ENCODE results near the gene DCLK1. TPM values are rescaled to one million over a fixed set of nuclear protein-coding genes. Genes with fewer than 3 reads are reported as not detected.

The DCLK1 gene
- total RNA-seq, 1 donor from 2014 or later, result 8.5 TPM

GRCh38 chr13:35908226-35908625, 223.0 kb downstream of the DCLK1 start:
- DNase-seq (ENCODE audit: low read depth in 2 of 2), result no peak

- no peak for DNase-seq (ENCODE audit: low read depth in 2 of 2)
Measured at GRCh38 chr13:35906636-35907035, 224.5 kb downstream of the DCLK1 start.

- DNase-seq (ENCODE audit: low read depth in 2 of 2), result no peak
Measured at GRCh38 chr13:35903075-35903474, 228.1 kb downstream of the DCLK1 start.

GRCh38 chr13:35898041-35898440, 233.1 kb downstream of the DCLK1 start:
- DNase-seq (ENCODE audit: low read depth in 2 of 2), result no peak

GRCh38 chr13:35894636-35895035, 236.5 kb downstream of the DCLK1 start:
- no peak for DNase-seq (ENCODE audit: low read depth in 2 of 2)

- DNase-seq (ENCODE audit: low read depth in 2 of 2), result no peak
Measured at GRCh38 chr13:35892837-35893814, 238.1 kb downstream of the DCLK1 start.

GRCh38 chr13:35891507-35892441, 239.4 kb downstream of the DCLK1 start:
- no peak for DNase-seq (ENCODE audit: low read depth in 2 of 2)

- DNase-seq (ENCODE audit: low read depth in 2 of 2), result no peak
Measured at GRCh38 chr13:35889560-35889959, 241.6 kb downstream of the DCLK1 start.

- no peak for DNase-seq (ENCODE audit: low read depth in 2 of 2)
Measured at GRCh38 chr13:35888981-35889380, 242.2 kb downstream of the DCLK1 start.

- DNase-seq (ENCODE audit: low read depth in 2 of 2), result no peak
Measured at GRCh38 chr13:35888457-35888883, 242.7 kb downstream of the DCLK1 start.

- no peak for DNase-seq (ENCODE audit: low read depth in 2 of 2)
Measured at GRCh38 chr13:35887115-35887666, 244.0 kb downstream of the DCLK1 start.

GRCh38 chr13:35886332-35887114, 244.7 kb downstream of the DCLK1 start:
- no peak for DNase-seq (ENCODE audit: low read depth in 2 of 2)

- DNase-seq (ENCODE audit: low read depth in 2 of 2), result no peak
Measured at GRCh38 chr13:35884211-35884760, 246.9 kb downstream of the DCLK1 start.

GRCh38 chr13:35882722-35883497, 248.3 kb downstream of the DCLK1 start:
- DNase-seq (ENCODE audit: low read depth in 2 of 2), result peak in 1 of 2 donors; percentile 2

GRCh38 chr13:35881360-35881759, 249.8 kb downstream of the DCLK1 start:
- peak in 1 of 2 donors; percentile 11 for DNase-seq (ENCODE audit: low read depth in 2 of 2)

- DNase-seq (ENCODE audit: low read depth in 2 of 2), result no peak
Measured at GRCh38 chr13:35879111-35879510, 252.1 kb downstream of the DCLK1 start.

GRCh38 chr13:35876601-35877000, 254.6 kb downstream of the DCLK1 start:
- DNase-seq (ENCODE audit: low read depth in 2 of 2), result no peak

GRCh38 chr13:35874704-35875103, 256.5 kb downstream of the DCLK1 start:
- no peak for DNase-seq (ENCODE audit: low read depth in 2 of 2)

- DNase-seq (ENCODE audit: low read depth in 2 of 2), result no peak
Measured at GRCh38 chr13:35872369-35872768, 258.8 kb downstream of the DCLK1 start.

- no peak for DNase-seq (ENCODE audit: low read depth in 2 of 2)
Measured at GRCh38 chr13:35871561-35871960, 259.6 kb downstream of the DCLK1 start.

Measured in lung microvascular endothelial cell (primary cell).